Parathyroid adenoma (tissue), 2 donors: Measurements from ENCODE around the gene CEP250.

ENCODE experiments used
- H2AFZ ChIP-seq: fragments of 300-600 bp; sonication (generic); one replicate; pipeline ENCODE4 v1.7.0; 2017; ENCODE audit warnings: antibody characterized with exemption, mild to moderate bottlenecking
- H3K27ac ChIP-seq: fragments of 300-600 bp; sonication (generic); one replicate; pipeline ENCODE4 v1.7.0; 2017
- H3K27me3 ChIP-seq: fragments of 300-600 bp; sonication (generic); one replicate; pipeline ENCODE4 v1.7.0; 2017; ENCODE audit warnings: low read length; ENCODE audit not compliant: control insufficient read depth, insufficient read depth
- H3K36me3 ChIP-seq: fragments of 300-600 bp; sonication (generic); one replicate; pipeline ENCODE4 v1.7.0; 2017; ENCODE audit warnings: low read length; ENCODE audit not compliant: control insufficient read depth, insufficient read depth
- H3K4me1 ChIP-seq: fragments of 300-600 bp; sonication (generic); one replicate; pipeline ENCODE4 v1.7.0; 2017; ENCODE audit warnings: control low read depth
- H3K4me2 ChIP-seq: fragments of 300-600 bp; sonication (generic); one replicate; pipeline ENCODE4 v1.7.0; 2017; ENCODE audit warnings: low read length
- H3K4me3 ChIP-seq: fragments of 300-600 bp; sonication (generic); one replicate; pipeline ENCODE4 v1.7.0; 2017; ENCODE audit warnings: low read depth, low read length
- H3K79me2 ChIP-seq: fragments of 300-600 bp; sonication (generic); one replicate; pipeline ENCODE4 v1.7.0; 2017; ENCODE audit warnings: control low read depth
- H3K9ac ChIP-seq: fragments of 300-600 bp; sonication (generic); one replicate; pipeline ENCODE4 v1.7.0; 2017; ENCODE audit warnings: mild to moderate bottlenecking
- H3K9me3 ChIP-seq: fragments of 300-600 bp; sonication (generic); one replicate; pipeline ENCODE4 v1.7.0; 2017; ENCODE audit warnings: low read length; ENCODE audit not compliant: control insufficient read depth
- CTCF ChIP-seq: fragments of 300-600 bp; sonication (generic); IDR thresholded peaks from one replicate; pipeline ENCODE4 v1.7.0; 2017; ENCODE audit warnings: antibody characterized with exemption, mild to moderate bottlenecking
- donor health status: primary hyperparathyroidism.

Gene CEP250

GRCh38 chr20:35568645-35569044 is 113.2 kb downstream of the CEP250 start:
- no peak overlapping the region for H3K4me3 ChIP-seq
- no peaks in the 10 kb centered on the region for H3K9me3 ChIP-seq
- no peak overlapping the region for H3K4me2 ChIP-seq
- H3K27ac ChIP-seq, result no peak overlapping the region
- no peak overlapping the region for H3K9ac ChIP-seq
- H3K4me1 ChIP-seq, result no peaks in the 10 kb centered on the region
- H3K79me2 ChIP-seq, result no peaks in the 10 kb centered on the region
- H3K27me3 ChIP-seq, result no peaks in the 10 kb centered on the region
- H3K36me3 ChIP-seq, result no peaks in the 10 kb centered on the region
- H2AFZ ChIP-seq, result no peak overlapping the region
- no peak for TF ChIP-seq CTCF
